ENCODE measurements around the gene CFAP68. TPM values are rescaled to one million over a fixed set of nuclear protein-coding genes. Genes with fewer than 3 reads are reported as not detected.
A peak's percentile ranks its signal among the peaks of the same experiment; 100 is the strongest.

CFAP68 gene
- total RNA-seq, 1 donor from 2014 or later, result 11.6 TPM

- CTCF ChIA-PET, result no interaction called here
- POLR2A ChIA-PET, result no interaction called here
- no peak overlapping the region for H3K27ac Mint-ChIP-seq
Observed at GRCh38 chr11:111923351-111923788, 44.0 kb downstream of the CFAP68 start.

GRCh38 chr11:111923951-111924350 is 44.6 kb downstream of the CFAP68 start:
- ChIA-PET CTCF (no interaction called here), POLR2A (interaction anchor here (0.6 kb wide), 1 partner anchor 147 kb away, joined by 3 read pairs; no protein-coding TSS in a partner anchor)
- intact Hi-C loops (cut with micrococcal nuclease), result loop anchor here (10.0 kb wide), 1 partner anchor 1391 kb away; the partner anchor contains the start of gene TTC12
- DNase-seq, result no peak
- peaks cover 17% of the 10 kb centered on the region for H3K4me1 Mint-ChIP-seq
- no peaks in the 10 kb centered on the region for H3K9me3 Mint-ChIP-seq
- no peak overlapping the region for H3K27ac Mint-ChIP-seq
- TF ChIP-seq, protein P1, sequence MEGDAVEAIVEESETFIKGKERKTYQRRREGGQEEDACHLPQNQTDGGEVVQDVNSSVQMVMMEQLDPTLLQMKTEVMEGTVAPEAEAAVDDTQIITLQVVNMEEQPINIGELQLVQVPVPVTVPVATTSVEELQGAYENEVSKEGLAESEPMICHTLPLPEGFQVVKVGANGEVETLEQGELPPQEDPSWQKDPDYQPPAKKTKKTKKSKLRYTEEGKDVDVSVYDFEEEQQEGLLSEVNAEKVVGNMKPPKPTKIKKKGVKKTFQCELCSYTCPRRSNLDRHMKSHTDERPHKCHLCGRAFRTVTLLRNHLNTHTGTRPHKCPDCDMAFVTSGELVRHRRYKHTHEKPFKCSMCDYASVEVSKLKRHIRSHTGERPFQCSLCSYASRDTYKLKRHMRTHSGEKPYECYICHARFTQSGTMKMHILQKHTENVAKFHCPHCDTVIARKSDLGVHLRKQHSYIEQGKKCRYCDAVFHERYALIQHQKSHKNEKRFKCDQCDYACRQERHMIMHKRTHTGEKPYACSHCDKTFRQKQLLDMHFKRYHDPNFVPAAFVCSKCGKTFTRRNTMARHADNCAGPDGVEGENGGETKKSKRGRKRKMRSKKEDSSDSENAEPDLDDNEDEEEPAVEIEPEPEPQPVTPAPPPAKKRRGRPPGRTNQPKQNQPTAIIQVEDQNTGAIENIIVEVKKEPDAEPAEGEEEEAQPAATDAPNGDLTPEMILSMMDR (IDR thresholded peaks at IDR 0.05), result no peak
- no peaks in the 10 kb centered on the region for H3K36me3 Mint-ChIP-seq (ENCODE audit: low read depth)
- H3K27me3 Mint-ChIP-seq, result peaks cover 4% of the 10 kb centered on the region
- ATAC-seq (ENCODE audit: low read depth), result no peak
- no peak overlapping the region for H3K4me3 Mint-ChIP-seq

More at GRCh38 chr11:111923351-111923788, 44.0 kb downstream of the CFAP68 start:
- H3K9me3 Mint-ChIP-seq, result no peaks in the 10 kb centered on the region
- no peaks in the 10 kb centered on the region for H3K36me3 Mint-ChIP-seq (ENCODE audit: low read depth)
- intact Hi-C loops (cut with micrococcal nuclease), result loop anchor here (10.0 kb wide), 1 partner anchor 1391 kb away; the partner anchor contains the start of gene TTC12
- DNase-seq, result no peak
- TF ChIP-seq, protein P1 (IDR thresholded peaks at IDR 0.05), result no peak
- H3K4me3 Mint-ChIP-seq, result no peak overlapping the region
- peaks cover 17% of the 10 kb centered on the region for H3K4me1 Mint-ChIP-seq
- no peak for ATAC-seq (ENCODE audit: low read depth)
- H3K27me3 Mint-ChIP-seq, result peaks cover 4% of the 10 kb centered on the region

DNA sequence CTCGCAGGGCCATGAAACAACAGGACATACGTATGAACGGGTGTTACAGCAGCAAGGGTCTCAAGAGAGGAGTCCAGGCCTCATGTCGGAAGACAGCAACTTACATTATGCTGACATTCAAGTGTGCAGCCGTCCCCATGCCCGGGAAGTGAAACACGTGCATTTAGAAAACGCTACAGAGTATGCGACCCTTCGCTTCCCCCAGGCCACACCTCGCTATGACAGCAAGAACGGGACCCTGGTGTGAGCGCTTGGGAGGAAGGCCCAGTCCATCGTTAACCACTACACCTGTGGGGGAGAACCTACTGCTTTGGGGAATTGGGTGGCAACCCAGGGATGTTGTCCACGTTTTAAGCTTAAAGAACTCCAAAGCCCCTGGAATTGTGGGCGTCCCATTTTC is 46.6 kb downstream of the CFAP68 start:
- peaks cover 1% of the 10 kb centered on the region for H3K27me3 Mint-ChIP-seq
- peak overlapping the region; percentile 19 for H3K4me3 Mint-ChIP-seq
- peaks cover 17% of the 10 kb centered on the region for H3K4me1 Mint-ChIP-seq
- no peaks in the 10 kb centered on the region for H3K36me3 Mint-ChIP-seq (ENCODE audit: low read depth)
- TF ChIP-seq, protein P1 (IDR thresholded peaks at IDR 0.05), result no peak
- H3K9me3 Mint-ChIP-seq, result no peaks in the 10 kb centered on the region
- POLR2A ChIA-PET, result interaction anchor here (0.9 to 2.1 kb wide), 14 partner anchors 10 to 1497 kb away, joined by 3 to 20 read pairs (median 6); partner anchors contain the start of genes ALG9, CFAP68, DLAT and PIH1D2
- intact Hi-C loops (cut with micrococcal nuclease), result loop anchor here (1.0 to 10.0 kb wide), 4 partner anchors 47 to 1389 kb away; partner anchors contain the start of genes CFAP68, FDXACB1, PPP2R1B and PTS
- peak overlapping the region; percentile 90 for H3K27ac Mint-ChIP-seq
- CTCF ChIA-PET, result interaction anchor here (1.1 to 1.6 kb wide), 6 partner anchors 11 to 161 kb away, joined by 3 to 12 read pairs (median 4); partner anchors contain the start of genes SDHD and TIMM8B
- DNase-seq (no peak), ATAC-seq (ENCODE audit: low read depth) (no peak)

DNA sequence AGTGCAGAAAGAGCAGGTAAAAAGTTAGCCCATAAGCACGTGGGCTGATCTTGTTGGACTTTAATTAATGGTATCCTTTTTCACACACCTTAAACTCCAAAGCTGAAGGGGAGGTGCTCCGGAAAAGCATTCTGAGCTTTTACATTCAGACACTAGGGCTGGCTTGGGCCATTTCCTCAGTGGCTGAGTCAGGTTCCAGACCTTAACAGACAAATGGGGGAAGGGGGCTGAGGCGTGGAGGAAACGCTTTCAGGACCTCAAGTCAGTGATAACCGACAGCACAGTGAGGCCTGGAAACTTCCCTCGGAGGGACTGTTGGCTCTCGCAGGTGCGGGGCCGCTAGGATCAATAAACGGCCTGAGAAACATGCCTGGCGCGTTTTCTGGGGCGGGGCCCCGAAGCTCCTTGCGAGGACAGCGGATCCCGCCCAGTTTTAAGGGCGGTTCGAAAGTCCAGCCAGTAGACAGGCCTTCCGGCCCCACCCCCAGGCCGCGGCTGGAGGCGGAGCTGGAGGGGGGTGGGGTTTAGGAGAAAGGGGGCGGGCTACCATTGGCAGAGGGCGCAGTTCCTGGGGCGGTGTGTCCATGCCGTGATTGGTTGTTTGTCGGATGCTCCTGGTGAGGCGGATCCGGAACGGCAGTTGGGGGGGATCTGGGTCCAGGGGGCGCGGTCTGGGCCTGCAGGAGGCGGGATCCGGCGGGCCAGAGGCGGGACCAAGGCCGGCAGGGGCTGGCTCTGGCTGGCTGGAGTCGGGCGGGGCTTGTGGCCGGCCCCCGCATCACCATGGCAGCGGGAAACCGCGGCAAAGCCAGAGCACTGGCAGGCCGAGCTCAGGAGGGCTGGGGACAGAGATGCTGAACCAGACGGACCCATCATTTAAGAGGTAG is 47.4 kb downstream of the CFAP68 start:
- TF ChIP-seq, protein P1 (IDR thresholded peaks at IDR 0.05), result no peak
- ChIA-PET CTCF (interaction anchor here (0.6 to 1.6 kb wide), 10 partner anchors 11 to 1904 kb away, joined by 3 to 12 read pairs (median 4); partner anchors contain the start of genes DIXDC1, SDHD and TIMM8B), POLR2A (interaction anchor here (0.5 to 2.1 kb wide), 24 partner anchors 9 to 1497 kb away, joined by 3 to 20 read pairs (median 5); partner anchors contain the start of genes ALG9, CFAP68, DLAT and PIH1D2)
- Mint-ChIP-seq H3K4me3 (peak overlapping the region; percentile 87), H3K36me3 (ENCODE audit: low read depth) (no peaks in the 10 kb centered on the region), H3K27me3 (no peaks in the 10 kb centered on the region), H3K27ac (peak overlapping the region; percentile 90), H3K9me3 (no peaks in the 10 kb centered on the region), H3K4me1 (peaks cover 17% of the 10 kb centered on the region)
- ATAC-seq (ENCODE audit: low read depth) (peak; percentile 90), DNase-seq (peak; percentile 98)
- intact Hi-C loops (cut with micrococcal nuclease), result loop anchor here (1.0 to 10.0 kb wide), 13 partner anchors 10 to 1388 kb away; partner anchors contain the start of genes ALG9, CFAP68, DLAT and FDXACB1
